DND-41 (cell line): ENCODE measurements around the gene ATAD3A.
"Not testable (repeated sequence)": the region's sequence is repeated elsewhere in the genome, so short reads cannot be mapped to it uniquely, and the experiment has no call there.

Experiments used
- ATAC-seq: fragments of 200-7000 bp; cut with Tn5 transposase; 3 replicates; pipeline ENCODE4 v1.9.1; 2021; ENCODE audit warnings: low read depth; ENCODE audit not compliant: insufficient read depth
- DNase-seq: peaks from one replicate; pipeline ENCODE4 v3.0.0-alpha.2; 2020
- H2AFZ ChIP-seq: 2 replicates; pipeline ENCODE4 v1.6.0; 2012; ENCODE audit warnings: low read depth, low read length
- H3K27ac ChIP-seq: 2 replicates; pipeline ENCODE4 v1.5.1; 2012; ENCODE audit warnings: low read length, inconsistent platforms
- H3K27me3 ChIP-seq: fragments of 200-600 bp; sonication (generic); 2 replicates; pipeline ENCODE4 v1.6.0; 2012; ENCODE audit warnings: low read length, mild to moderate bottlenecking, inconsistent platforms; ENCODE audit not compliant: insufficient read depth, poor library complexity
- H3K36me3 ChIP-seq: 2 replicates; pipeline ENCODE4 v1.5.1; 2012; ENCODE audit warnings: low read length, inconsistent platforms; ENCODE audit not compliant: insufficient read depth
- H3K4me1 ChIP-seq: 2 replicates; pipeline ENCODE4 v1.5.1; 2012; ENCODE audit warnings: mild to moderate bottlenecking, low read length; ENCODE audit not compliant: insufficient read depth
- H3K4me2 ChIP-seq: 2 replicates; pipeline ENCODE4 v1.6.0; 2012; ENCODE audit warnings: mild to moderate bottlenecking, moderate library complexity, low read length, inconsistent platforms; ENCODE audit not compliant: insufficient read depth
- H3K4me3 ChIP-seq, 2 experiments: fragments of 200-600 bp in 1 of 2; shearing (Covaris generic) in 1 of 2; 2 replicates each; pipeline ENCODE4 v1.5.1; 2012 to 2016; ENCODE audit warnings: inconsistent platforms in 2 of 2, low read length in 2 of 2, mild to moderate bottlenecking in 2 of 2, low read depth in 1 of 2, moderate library complexity in 1 of 2
- H3K79me2 ChIP-seq: 2 replicates; pipeline ENCODE4 v1.6.0; 2012; ENCODE audit warnings: low read length, inconsistent platforms; ENCODE audit not compliant: insufficient read depth
- H3K9ac ChIP-seq: 2 replicates; pipeline ENCODE4 v1.6.0; 2012; ENCODE audit warnings: low read depth, mild to moderate bottlenecking, inconsistent platforms, low read length, moderate library complexity
- H3K9me3 ChIP-seq: 2 replicates; pipeline ENCODE4 v1.5.1; 2012; ENCODE audit warnings: low read length, moderate library complexity, mild to moderate bottlenecking, inconsistent platforms; ENCODE audit not compliant: insufficient read depth, severe bottlenecking
- H4K20me1 ChIP-seq: 2 replicates; pipeline ENCODE4 v1.6.0; 2012; ENCODE audit warnings: low read length; ENCODE audit not compliant: insufficient read depth
- EZH2 ChIP-seq: IDR thresholded peaks from 3 replicates; pipeline ENCODE4 v1.6.1; 2012; ENCODE audit warnings: borderline replicate concordance, low read depth, mild to moderate bottlenecking, moderate library complexity, low read length, inconsistent platforms; ENCODE audit not compliant: severe bottlenecking
- TF ChIP-seq, protein P1 (sequence below): IDR thresholded peaks from 2 replicates; pipeline ENCODE4 v1.5.1; 2012; ENCODE audit warnings: borderline replicate concordance, low read length, moderate library complexity, mild to moderate bottlenecking; ENCODE audit not compliant: poor library complexity, severe bottlenecking; ENCODE audit errors: extremely low read depth

ATAD3A gene

DNA sequence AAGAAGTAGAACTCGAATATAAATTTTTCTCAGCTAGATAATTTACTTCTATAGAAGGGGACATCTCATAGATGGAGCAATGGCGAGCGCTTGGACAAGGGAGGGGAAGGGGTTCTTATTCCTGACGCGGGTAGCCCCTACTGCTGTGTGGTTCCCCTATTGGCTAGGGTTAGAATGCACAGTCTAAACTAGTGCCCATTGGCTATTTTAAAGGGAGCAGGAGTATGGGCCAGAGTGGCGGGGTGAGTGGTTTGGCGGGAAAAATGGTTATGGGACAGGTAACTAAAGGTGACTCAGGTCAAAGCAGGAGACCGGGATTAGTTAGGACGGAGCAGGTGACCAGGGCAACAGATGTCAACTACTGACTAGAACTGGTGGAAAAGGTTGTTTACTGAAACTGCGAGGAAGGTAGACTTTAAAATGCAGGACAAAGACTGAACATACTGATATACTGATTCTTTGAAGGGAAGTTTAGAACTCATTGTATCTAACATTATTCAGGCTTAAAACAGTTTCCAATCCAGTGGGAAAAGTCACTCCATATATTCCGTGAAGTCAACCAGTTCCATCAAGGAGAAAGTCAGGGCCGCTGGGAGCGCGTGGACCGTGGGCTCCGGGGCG, 940 bp upstream of the ATAD3A start:
- Histone ChIP-seq H3K27ac (peak overlapping the region; percentile 85), H3K36me3 (peaks cover 11% of the 10 kb centered on the region; the same call in 1 of the 2 replicates), H3K4me2 (peak overlapping the region; percentile 88), H2AFZ (peak overlapping the region; percentile 75), H3K27me3 (no peaks in the 10 kb centered on the region), H4K20me1 (peaks cover 9% of the 10 kb centered on the region; the same call in 1 of the 2 replicates), H3K9ac (peak overlapping the region; percentile 86), H3K4me1 (peaks cover 19% of the 10 kb centered on the region), H3K9me3 (no peaks in the 10 kb centered on the region), H3K4me3 (peak overlapping the region; percentile 71 to 84), H3K79me2 (peaks cover 35% of the 10 kb centered on the region)
- no peak for DNase-seq
- TF ChIP-seq, protein P1, sequence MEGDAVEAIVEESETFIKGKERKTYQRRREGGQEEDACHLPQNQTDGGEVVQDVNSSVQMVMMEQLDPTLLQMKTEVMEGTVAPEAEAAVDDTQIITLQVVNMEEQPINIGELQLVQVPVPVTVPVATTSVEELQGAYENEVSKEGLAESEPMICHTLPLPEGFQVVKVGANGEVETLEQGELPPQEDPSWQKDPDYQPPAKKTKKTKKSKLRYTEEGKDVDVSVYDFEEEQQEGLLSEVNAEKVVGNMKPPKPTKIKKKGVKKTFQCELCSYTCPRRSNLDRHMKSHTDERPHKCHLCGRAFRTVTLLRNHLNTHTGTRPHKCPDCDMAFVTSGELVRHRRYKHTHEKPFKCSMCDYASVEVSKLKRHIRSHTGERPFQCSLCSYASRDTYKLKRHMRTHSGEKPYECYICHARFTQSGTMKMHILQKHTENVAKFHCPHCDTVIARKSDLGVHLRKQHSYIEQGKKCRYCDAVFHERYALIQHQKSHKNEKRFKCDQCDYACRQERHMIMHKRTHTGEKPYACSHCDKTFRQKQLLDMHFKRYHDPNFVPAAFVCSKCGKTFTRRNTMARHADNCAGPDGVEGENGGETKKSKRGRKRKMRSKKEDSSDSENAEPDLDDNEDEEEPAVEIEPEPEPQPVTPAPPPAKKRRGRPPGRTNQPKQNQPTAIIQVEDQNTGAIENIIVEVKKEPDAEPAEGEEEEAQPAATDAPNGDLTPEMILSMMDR: peak; percentile 17
- TF ChIP-seq EZH2: no peak
- no peak for ATAC-seq

DNA sequence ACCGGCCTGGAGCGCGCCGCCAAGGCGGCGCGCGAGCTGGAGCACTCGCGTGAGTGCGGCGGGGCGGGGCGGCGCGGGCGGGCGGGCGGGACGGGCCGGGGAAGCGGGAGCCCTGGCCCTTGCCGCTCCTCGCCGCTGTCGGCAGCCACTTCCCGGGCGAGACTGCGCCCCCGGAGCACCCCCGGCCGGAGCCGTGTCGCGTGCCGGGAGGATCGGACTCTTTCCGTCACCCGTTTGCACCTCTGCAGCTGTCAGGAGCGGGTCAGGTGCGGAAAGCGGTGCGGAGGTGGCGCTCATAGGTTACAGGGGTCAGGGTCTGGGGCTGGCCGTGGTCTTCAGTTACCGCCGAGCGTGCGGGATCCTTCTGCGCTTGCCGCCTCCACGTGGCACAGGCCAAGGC, 463 bp downstream of the ATAD3A start:
- H3K4me3 ChIP-seq: peak overlapping the region; percentile 43 to 84; a peak in 3 of 4 replicates
- peaks cover 35% of the 10 kb centered on the region for H3K79me2 ChIP-seq
- H3K9ac ChIP-seq: peak overlapping the region; percentile 86
- H3K9me3 ChIP-seq, H3K27me3 ChIP-seq, H4K20me1 ChIP-seq, H2AFZ ChIP-seq: not testable (repeated sequence)
- H3K27ac ChIP-seq: peak overlapping the region; percentile 54; the same call in 1 of the 2 replicates
- DNase-seq: peak; percentile 22
- peaks cover 17% of the 10 kb centered on the region; the same call in 1 of the 2 replicates for H3K36me3 ChIP-seq
- H3K4me1 ChIP-seq: peaks cover 19% of the 10 kb centered on the region
- peak overlapping the region; percentile 69 for H3K4me2 ChIP-seq
- ATAC-seq: 0 out of 3 replicates have a peak, but pooled peaks have one; percentile 1

DNA sequence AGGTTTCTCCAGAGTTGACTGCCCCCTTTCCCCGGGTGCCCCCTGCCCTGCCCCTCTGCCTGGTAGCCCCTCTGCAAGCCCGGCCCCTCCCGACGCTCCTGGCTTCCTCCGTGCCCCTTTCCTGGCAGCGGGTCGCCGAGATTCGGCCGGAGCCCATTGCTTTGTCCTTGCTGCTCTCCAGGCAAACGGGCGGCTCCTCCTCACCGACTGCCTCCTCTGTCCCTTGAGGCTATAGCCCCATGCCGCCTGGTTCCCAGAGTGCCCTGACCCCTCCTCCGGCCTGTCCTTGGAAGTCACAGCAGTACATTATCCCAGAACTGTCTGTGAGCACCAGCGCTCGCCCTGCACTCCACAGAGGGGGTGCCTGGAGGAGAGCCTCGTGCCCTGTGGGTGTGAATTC, 1.7 kb downstream of the ATAD3A start:
- H3K79me2 ChIP-seq: peaks cover 35% of the 10 kb centered on the region

DNA sequence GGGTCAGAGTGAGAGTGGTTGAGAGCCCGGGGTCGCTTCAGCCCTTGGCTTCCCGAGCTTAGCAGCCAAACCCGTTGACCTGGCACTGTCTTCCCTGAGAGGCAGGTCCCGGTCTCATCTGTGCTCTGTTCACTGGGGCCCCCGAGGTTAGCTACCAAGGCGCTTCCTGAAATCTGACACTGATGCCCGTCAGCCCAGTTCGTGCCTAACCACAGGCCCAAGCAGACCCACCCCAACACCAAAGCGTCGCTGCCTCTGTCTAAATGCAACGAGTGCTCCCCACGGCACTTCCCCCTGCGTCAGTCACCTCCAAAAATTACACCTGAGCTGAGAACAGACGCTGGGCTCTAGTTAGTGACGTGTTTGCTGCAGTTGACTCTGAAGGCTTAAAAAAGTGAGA, 2.4 kb downstream of the ATAD3A start:
- not testable (repeated sequence) for H3K27ac ChIP-seq, H3K9me3 ChIP-seq, H2AFZ ChIP-seq, ATAC-seq, H3K4me2 ChIP-seq, H3K27me3 ChIP-seq, DNase-seq, H3K4me3 ChIP-seq, H3K9ac ChIP-seq
- peaks cover 35% of the 10 kb centered on the region for H3K79me2 ChIP-seq
- peaks cover 30% of the 10 kb centered on the region for H3K36me3 ChIP-seq
- H3K4me1 ChIP-seq: peaks cover 19% of the 10 kb centered on the region
- peaks cover 14% of the 10 kb centered on the region; the same call in 1 of the 2 replicates for H4K20me1 ChIP-seq

More for the DNA sequence above, 1.7 kb downstream of the ATAD3A start:
- Histone ChIP-seq H4K20me1 (peaks cover 14% of the 10 kb centered on the region; the same call in 1 of the 2 replicates), H3K4me1 (peaks cover 19% of the 10 kb centered on the region), H3K9ac (peak overlapping the region; percentile 21), H3K4me3 (peak overlapping the region in 1 of 2 experiments; percentile 39; a peak in 1 of 4 replicates), H3K4me2 (peak overlapping the region; percentile 56; the same call in 1 of the 2 replicates), H3K36me3 (peaks cover 28% of the 10 kb centered on the region)
- H3K27ac ChIP-seq, H3K9me3 ChIP-seq, H2AFZ ChIP-seq, DNase-seq, H3K27me3 ChIP-seq, ATAC-seq: not testable (repeated sequence)

DNA sequence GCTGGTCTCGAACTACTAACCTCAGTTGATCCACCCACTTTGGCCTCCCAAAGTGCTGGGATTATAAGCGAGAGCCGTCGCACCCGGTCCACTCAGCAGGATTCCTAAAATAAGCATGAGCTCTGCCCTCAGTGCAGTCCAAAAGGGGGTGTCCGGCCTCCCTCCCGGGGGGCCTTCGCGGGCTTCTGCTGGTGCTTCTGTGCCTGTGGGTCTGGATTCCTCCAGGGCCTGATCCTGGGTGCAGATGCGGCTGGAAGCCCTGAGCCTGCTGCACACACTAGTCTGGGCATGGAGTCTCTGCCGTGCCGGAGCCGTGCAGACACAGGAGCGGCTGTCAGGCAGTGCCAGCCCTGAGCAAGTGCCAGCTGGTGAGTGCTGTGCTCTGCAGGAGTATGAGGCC, 5.0 kb downstream of the ATAD3A start:
- not testable (repeated sequence) for H3K27me3 ChIP-seq, DNase-seq, H3K27ac ChIP-seq, H3K4me2 ChIP-seq, H3K9ac ChIP-seq, ATAC-seq, H3K4me3 ChIP-seq, H2AFZ ChIP-seq, H3K9me3 ChIP-seq
- Histone ChIP-seq H3K36me3 (peaks cover 51% of the 10 kb centered on the region), H3K4me1 (peaks cover 10% of the 10 kb centered on the region; the same call in 1 of the 2 replicates), H4K20me1 (peaks cover 14% of the 10 kb centered on the region; the same call in 1 of the 2 replicates), H3K79me2 (peaks cover 33% of the 10 kb centered on the region)
